Psoas muscle (tissue), 8 donors: ENCODE measurements around the gene CSNK1G1. TPM values are rescaled to one million over a fixed set of nuclear protein-coding genes. Genes with fewer than 3 reads are reported as not detected.

Experiments used
- ATAC-seq, 4 donors: fragments of 200-7000 bp; cut with Tn5 transposase; one replicate each; pipeline ENCODE4 v1.9.1; 2020; ENCODE audit warnings: moderate library complexity in 3 of 4, mild to moderate bottlenecking in 2 of 4
- DNase-seq, 2 donors: peaks; one replicate each; pipeline ENCODE4 v3.0.0-alpha.2; 2020
- H3K27ac ChIP-seq: fragments of 200-600 bp; one replicate; pipeline ENCODE4 v1.8.0; 2022
- H3K27me3 ChIP-seq, 3 donors: fragments of 200-600 bp in 1 of 3; one replicate each; pipeline versions ENCODE4 v1.6.1 to v1.8.0; 2013 to 2022; ENCODE audit warnings: low read length in 2 of 3, mild to moderate bottlenecking in 2 of 3, moderate library complexity in 1 of 3; ENCODE audit not compliant: insufficient read depth in 3 of 3
- H3K36me3 ChIP-seq, 2 donors: fragments of 200-600 bp in 1 of 2; one replicate each; pipeline versions ENCODE4 v1.6.1 to v1.8.0; 2013 to 2022; ENCODE audit warnings: low read depth in 1 of 2, mild to moderate bottlenecking in 1 of 2, moderate library complexity in 1 of 2; ENCODE audit not compliant: insufficient read depth in 1 of 2
- H3K4me1 ChIP-seq: fragments of 200-600 bp; one replicate; pipeline ENCODE4 v1.8.0; 2022
- H3K4me3 ChIP-seq: fragments of 200-600 bp; one replicate; pipeline ENCODE4 v1.8.0; 2022; ENCODE audit warnings: mild to moderate bottlenecking
- H3K9me3 ChIP-seq: fragments of 200-600 bp; one replicate; pipeline ENCODE4 v1.8.0; 2022
- WGBS, 3 donors: extraction: QIAGEN DNeasy Blood & Tissue Kit; methylation state at CpG; one replicate each; pipeline versions ENCODE4 v1.1.6 to v1.1.7; 2013; 5-methylcytosine and 5-hydroxymethylcytosine counted together
- intact Hi-C, 2 donors: fragments of 100-400 bp; cut with DNase I; formaldehyde crosslinking; loops; one replicate each; pipeline versions ENCODE4 v1.11.0 to v1.14.2; 2022
- polyA plus RNA-seq, 3 donors: library from polyadenylated mRNA; stranded (reverse); fragments of 200-250 nt; gene quantifications; one replicate each; pipeline ENCODE4 v1.2.3, GENCODE V29; 2013
- total RNA-seq, 4 donors: library from RNA; stranded (reverse); fragmentation: NEBNext Ultra II Directional in 2 of 4; extraction: Animal tissue kit (Norgen Biotek cat#: 25700) in 2 of 4; gene quantifications; one replicate each; pipeline versions ENCODE4 v1.2.1 to v1.2.4, GENCODE V29; 2021 to 2023
- TF ChIP-seq, protein P1 (sequence below): fragments of 200-600 bp; IDR thresholded peaks from one replicate; pipeline ENCODE4 v1.8.0; 2022; ENCODE audit warnings: antibody characterized with exemption
- donor health status: healthy with polysubstance abuse.
- donor health status: DM: no; HTN: no; CAD: no; lungs with moderate emphysema.
- donor health status: Bipolar disorder and iron deficiency.
- donor health status: healthy.
- donor health status: DM: yes; HTN: yes; CAD: no.
- donor health status: DM: no; HTN: no; CAD: no.
- donor health status: DM: no; HTN: no; CAD: no.
- donor health status: DM: yes; HTN: yes; CAD: no.

Gene CSNK1G1
- total and polyA plus RNA-seq, 7 donors, result 1.9 to 9.6 (median 7.1) TPM

DNA sequence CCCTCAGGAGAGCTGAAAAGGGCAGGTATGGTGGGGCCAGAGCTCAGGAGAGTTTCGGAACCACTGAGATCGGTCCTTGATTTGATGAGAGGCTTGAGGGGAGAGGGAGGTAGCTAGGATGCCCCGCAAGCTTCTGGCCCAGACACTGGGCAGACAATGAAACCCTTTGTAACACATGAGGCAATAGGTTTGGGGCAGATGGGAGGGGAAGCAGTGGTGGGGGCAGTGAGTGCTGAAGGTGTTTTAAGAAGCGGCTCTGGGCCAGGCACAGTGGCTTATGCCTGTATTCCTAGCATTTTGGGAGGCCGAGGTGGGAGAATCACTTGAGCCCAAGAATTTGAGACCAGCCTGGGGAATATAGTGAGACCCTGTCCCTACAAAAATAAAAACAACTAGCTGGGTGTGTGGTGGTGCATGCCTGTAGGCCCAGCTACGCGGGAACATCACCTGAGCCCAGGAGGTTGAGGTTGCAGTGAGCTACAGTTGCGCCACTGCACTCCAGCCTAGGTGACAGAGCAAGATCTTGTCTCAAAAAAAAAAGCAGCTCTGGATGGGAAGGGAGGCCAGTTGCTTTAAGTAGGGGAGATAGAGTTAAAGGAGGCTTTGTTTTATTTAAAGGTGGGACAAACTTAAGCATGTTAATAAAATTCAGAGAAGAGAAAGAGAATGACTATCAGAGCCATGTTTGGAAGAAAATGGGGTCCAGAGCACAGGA is 214.0 kb downstream of the CSNK1G1 start:
- Histone ChIP-seq H3K4me3 (no peak overlapping the region), H3K4me1 (no peaks in the 10 kb centered on the region), H3K27me3 (no peaks in the 10 kb centered on the region), H3K9me3 (no peaks in the 10 kb centered on the region), H3K27ac (no peak overlapping the region), H3K36me3 (peaks cover 2 to 81% of the 10 kb centered on the region in 2 donors)
- intact Hi-C loops, result no loop called here
- DNase-seq (no peak), ATAC-seq (no peak)
- 96 to 97% (median 96%) methylated on average over 8 of the region's 8 CpGs for WGBS, 3 donors
- TF ChIP-seq, protein P1, sequence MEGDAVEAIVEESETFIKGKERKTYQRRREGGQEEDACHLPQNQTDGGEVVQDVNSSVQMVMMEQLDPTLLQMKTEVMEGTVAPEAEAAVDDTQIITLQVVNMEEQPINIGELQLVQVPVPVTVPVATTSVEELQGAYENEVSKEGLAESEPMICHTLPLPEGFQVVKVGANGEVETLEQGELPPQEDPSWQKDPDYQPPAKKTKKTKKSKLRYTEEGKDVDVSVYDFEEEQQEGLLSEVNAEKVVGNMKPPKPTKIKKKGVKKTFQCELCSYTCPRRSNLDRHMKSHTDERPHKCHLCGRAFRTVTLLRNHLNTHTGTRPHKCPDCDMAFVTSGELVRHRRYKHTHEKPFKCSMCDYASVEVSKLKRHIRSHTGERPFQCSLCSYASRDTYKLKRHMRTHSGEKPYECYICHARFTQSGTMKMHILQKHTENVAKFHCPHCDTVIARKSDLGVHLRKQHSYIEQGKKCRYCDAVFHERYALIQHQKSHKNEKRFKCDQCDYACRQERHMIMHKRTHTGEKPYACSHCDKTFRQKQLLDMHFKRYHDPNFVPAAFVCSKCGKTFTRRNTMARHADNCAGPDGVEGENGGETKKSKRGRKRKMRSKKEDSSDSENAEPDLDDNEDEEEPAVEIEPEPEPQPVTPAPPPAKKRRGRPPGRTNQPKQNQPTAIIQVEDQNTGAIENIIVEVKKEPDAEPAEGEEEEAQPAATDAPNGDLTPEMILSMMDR, result no peak

- intact Hi-C loops, result no loop called here
- peaks cover 14 to 92% of the 10 kb centered on the region in 2 donors for H3K36me3 ChIP-seq
- 81 to 90% (median 85%) methylated on average over 4 of the region's 4 CpGs for WGBS, 3 donors
- H3K4me3 ChIP-seq, result no peak overlapping the region
- no peaks in the 10 kb centered on the region for H3K9me3 ChIP-seq
- no peaks in the 10 kb centered on the region for H3K4me1 ChIP-seq
- H3K27me3 ChIP-seq, result no peaks in the 10 kb centered on the region
- no peak for ATAC-seq
- no peak overlapping the region for H3K27ac ChIP-seq
- TF ChIP-seq, protein P1, result no peak
- DNase-seq, result no peak
Measured at GRCh38 chr15:64138331-64138941, 217.5 kb downstream of the CSNK1G1 start.

DNA sequence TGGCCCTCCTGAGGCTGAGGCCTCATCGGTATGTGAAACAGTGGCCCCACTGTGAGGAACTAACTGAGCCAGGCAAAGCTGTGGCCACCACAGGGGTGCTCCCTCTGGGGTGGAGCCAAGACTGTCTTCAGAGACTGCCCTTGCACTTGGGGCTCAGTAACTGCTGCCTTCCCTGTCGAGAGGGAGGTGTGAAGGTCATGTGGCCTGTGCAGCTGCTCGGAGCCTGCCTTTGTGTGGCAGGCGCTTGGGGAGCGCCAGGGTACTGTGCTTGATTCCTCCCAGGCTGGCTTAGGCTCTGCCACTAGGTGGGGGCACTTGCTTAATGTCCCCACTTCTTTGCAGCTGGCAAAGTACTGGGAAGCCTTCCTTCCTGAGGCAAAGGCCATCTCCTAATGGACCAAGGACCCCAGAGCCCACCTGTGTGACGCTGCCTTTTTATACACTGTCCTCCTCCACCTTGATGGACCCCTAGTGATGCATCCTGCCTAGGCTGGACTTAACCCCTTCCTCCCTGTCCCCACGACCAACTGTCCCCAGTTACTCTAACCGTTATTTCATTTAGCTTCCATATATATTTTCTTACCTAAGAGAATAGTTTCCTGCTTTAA is 218.6 kb downstream of the CSNK1G1 start:
- no peak overlapping the region for H3K27ac ChIP-seq
- intact Hi-C loops, result no loop called here
- H3K27me3 ChIP-seq, result no peaks in the 10 kb centered on the region
- peak; percentile 52 to 60 (median 54) for ATAC-seq
- DNase-seq, result no peak
- WGBS, 3 donors, result 61 to 71% (median 67%) methylated on average over 8 of the region's 8 CpGs
- H3K4me3 ChIP-seq, result no peak overlapping the region
- H3K36me3 ChIP-seq, result peaks cover 14 to 92% of the 10 kb centered on the region in 2 donors
- H3K9me3 ChIP-seq, result no peaks in the 10 kb centered on the region
- no peaks in the 10 kb centered on the region for H3K4me1 ChIP-seq
- TF ChIP-seq, protein P1, result no peak

DNA sequence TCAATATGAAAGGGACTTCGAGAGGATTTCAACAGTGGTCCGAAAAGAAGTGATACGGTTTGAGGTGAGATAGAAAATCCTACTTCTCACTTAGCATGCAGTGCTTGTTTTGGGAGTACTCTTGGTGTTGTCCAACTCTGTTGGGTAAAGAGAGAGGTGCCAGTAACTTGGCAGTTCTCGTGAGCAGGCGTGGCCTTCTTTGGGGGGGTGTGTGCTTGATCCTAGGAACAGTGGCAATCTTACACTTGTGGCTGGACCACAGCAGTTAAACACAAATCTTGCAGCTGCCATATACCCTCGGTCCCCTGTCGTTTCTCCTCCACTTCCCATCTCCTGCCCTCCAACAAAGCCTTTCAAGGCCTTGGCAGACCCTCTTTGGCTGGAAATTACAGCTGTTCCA is 219.6 kb downstream of the CSNK1G1 start:
- DNase-seq, result no peak
- Histone ChIP-seq H3K4me1 (no peaks in the 10 kb centered on the region), H3K27ac (no peak overlapping the region), H3K9me3 (no peaks in the 10 kb centered on the region), H3K27me3 (no peaks in the 10 kb centered on the region), H3K4me3 (no peak overlapping the region), H3K36me3 (peaks cover 14 to 92% of the 10 kb centered on the region in 2 donors)
- TF ChIP-seq, protein P1, result no peak
- no peak for ATAC-seq
- WGBS, 3 donors, result 68 to 85% (median 74%) methylated on average over 7 of the region's 7 CpGs
- intact Hi-C loops, result no loop called here
